ENCODE data around the gene RNU1-1. TPM values are rescaled to one million over a fixed set of nuclear protein-coding genes. Genes with fewer than 3 reads are reported as not detected.
"Not testable (repeated sequence)": the region's sequence is repeated elsewhere in the genome, so short reads cannot be mapped to it uniquely, and the experiment has no call there.

RNU1-1 gene
- total and polyA plus RNA-seq, 4 experiments from 2014 or later: 3,010 to 3,866 TPM; not detected in 2

DNA sequence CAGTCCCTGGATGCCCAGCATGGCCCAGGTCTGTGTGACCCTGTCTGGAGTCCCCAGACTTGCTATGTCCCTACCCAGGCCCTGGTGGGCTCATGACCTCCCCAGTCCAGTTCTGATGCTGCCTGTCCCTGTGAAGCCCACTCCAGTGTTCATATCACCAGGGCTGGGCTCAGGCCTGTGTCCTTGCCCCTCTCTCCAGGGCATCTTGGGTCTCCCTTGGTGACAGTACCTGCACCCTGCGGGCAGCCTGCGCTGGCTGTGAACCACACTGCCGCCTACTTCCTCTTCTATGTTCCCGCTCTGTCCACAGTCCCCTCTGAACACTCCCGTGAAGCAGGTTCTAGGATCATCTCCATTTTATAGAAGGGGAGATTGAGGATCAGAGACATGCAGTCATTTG is 13.1 kb downstream of the RNU1-1 start:
- CTCF ChIA-PET (ENCODE audit: partially characterized antibody); H3K27me3 ChIP-seq (ENCODE audit: insufficient read depth, low read length); DNase-seq; H3K36me3 ChIP-seq (ENCODE audit: insufficient read depth, low read length); H3K9me3 ChIP-seq (ENCODE audit: control insufficient read depth in 1 of 2, low read length in 2 of 2); H3K27me3 Mint-ChIP-seq; H3K36me3 Mint-ChIP-seq; H3K4me1 ChIP-seq (ENCODE audit: insufficient read depth, low read length); H3K27ac Mint-ChIP-seq; H3K27ac ChIP-seq (ENCODE audit: low read depth, low read length); H3K9me3 Mint-ChIP-seq; H3K4me3 ChIP-seq (ENCODE audit: low read length in 2 of 2); intact Hi-C loops (cut with micrococcal nuclease): not testable (repeated sequence)
- peak overlapping the region in 6 of 8 donors; percentile 15 to 94 (median 51) for H3K4me3 Mint-ChIP-seq
- POLR2A ChIA-PET (ENCODE audit: partially characterized antibody): interaction anchor here (2.3 kb wide), 1 partner anchor 80 kb away, joined by 5 read pairs; no protein-coding TSS in a partner anchor
- peaks cover 6 to 27% (median 14%) of the 10 kb centered on the region in 4 donors for H3K4me1 Mint-ChIP-seq

DNA sequence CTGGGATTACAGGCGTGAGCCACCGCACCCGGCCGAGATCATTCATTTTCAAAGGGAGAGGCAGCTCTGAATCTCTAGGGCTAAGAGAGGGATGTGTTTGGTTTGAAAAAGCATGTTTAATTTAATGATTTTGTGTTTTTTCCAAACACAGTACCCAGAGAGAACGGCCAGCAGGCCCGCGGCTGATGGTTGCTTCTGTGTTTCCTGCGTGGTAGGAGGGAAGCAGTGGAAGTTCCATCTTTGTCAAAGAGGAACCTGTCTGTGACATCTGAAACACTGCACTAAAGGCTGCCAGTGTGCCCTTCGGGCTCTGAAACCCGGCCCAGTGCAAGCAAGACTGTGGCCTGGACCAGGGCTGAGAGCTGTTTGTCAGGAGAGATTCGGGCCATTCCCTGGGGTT is 13.6 kb downstream of the RNU1-1 start:
- H3K27me3 Mint-ChIP-seq; H3K36me3 ChIP-seq (ENCODE audit: insufficient read depth, low read length); CTCF ChIA-PET (ENCODE audit: partially characterized antibody); DNase-seq; H3K27me3 ChIP-seq (ENCODE audit: insufficient read depth, low read length); H3K4me1 ChIP-seq (ENCODE audit: insufficient read depth, low read length); H3K4me3 ChIP-seq (ENCODE audit: low read length in 2 of 2); H3K36me3 Mint-ChIP-seq; H3K27ac ChIP-seq (ENCODE audit: low read depth, low read length); H3K9me3 ChIP-seq (ENCODE audit: control insufficient read depth in 1 of 2, low read length in 2 of 2); intact Hi-C loops (cut with micrococcal nuclease); H3K9me3 Mint-ChIP-seq: not testable (repeated sequence)
- H3K4me1 Mint-ChIP-seq: peaks cover 6 to 29% (median 14%) of the 10 kb centered on the region in 4 donors
- peak overlapping the region; percentile 52 to 95 (median 92) for H3K4me3 Mint-ChIP-seq
- POLR2A ChIA-PET (ENCODE audit: partially characterized antibody): interaction anchor here (1.3 to 2.3 kb wide), 3 partner anchors 13 to 405 kb away, joined by 3 to 5 read pairs (median 4); partner anchors contain the start of gene RNU1-1
- peak overlapping the region in 1 of 7 donors; percentile 82 for H3K27ac Mint-ChIP-seq

DNA sequence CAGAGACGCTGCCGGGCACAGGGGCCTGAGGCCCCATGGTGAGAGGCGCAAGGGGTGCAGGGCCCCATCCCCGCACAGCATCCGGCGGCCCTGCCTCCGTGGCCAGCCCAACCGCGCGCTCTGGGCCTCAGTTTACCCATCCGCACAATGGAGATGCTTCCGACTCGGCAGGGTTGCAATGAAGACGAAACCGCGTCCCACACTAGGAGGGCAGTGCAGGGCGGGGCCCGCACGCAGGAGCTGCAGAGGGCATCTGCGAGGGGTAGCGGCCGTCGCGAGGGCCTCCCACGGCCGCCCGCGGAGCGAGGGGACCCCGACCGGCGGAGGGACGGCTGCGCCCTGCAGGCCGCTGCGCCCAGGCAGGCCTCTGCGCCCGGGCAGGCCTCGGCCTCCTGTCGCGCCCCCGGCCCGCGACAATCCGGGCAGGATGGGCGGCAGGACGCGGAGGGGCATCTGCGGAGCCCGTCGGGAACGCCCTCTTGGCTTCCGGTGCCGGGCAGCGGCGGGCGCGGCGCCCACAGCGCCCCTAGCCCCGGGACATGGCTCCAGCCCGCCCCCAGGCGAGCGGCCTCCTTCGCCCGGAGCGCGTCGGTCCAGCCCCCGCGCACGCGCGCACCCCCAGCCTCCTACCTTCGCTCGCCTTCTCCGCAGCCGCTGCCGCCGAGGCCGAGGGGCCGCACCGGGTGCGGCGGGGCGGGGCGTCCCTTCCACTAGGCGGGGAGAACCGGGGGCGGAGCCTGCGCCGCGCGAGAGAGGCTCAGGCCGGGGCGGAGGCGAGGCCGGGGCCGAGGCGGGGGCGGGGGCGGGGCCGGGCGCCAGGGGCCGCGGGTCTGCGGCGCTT is 15.3 kb downstream of the RNU1-1 start:
- peak overlapping the region in 4 of 7 donors; percentile 55 to 87 (median 69) for H3K27ac Mint-ChIP-seq
- ChIA-PET CTCF (ENCODE audit: partially characterized antibody) (interaction anchor here (1.6 kb wide), 1 partner anchor 59 kb away, joined by 5 read pairs; the partner anchor contains the start of gene NECAP2), POLR2A (ENCODE audit: partially characterized antibody) (interaction anchor here (1.0 to 2.3 kb wide), 6 partner anchors 15 to 406 kb away, joined by 3 to 6 read pairs (median 4); partner anchors contain the start of genes NECAP2 and RNU1-1)
- Histone ChIP-seq H3K4me3 (ENCODE audit: low read length in 2 of 2) (peak overlapping the region; percentile 36 to 72), H3K27ac (ENCODE audit: low read depth, low read length) (peak overlapping the region; percentile 59), H3K9me3 (ENCODE audit: control insufficient read depth in 1 of 2, low read length in 2 of 2) (no peaks in the 10 kb centered on the region), H3K27me3 (ENCODE audit: insufficient read depth, low read length) (no peaks in the 10 kb centered on the region), H3K36me3 (ENCODE audit: insufficient read depth, low read length) (no peaks in the 10 kb centered on the region), H3K4me1 (ENCODE audit: insufficient read depth, low read length) (peaks cover 5% of the 10 kb centered on the region)
- intact Hi-C loops (cut with micrococcal nuclease): loop anchor here (1.0 to 5.0 kb wide), 2 partner anchors 58 to 131 kb away; partner anchors contain the start of genes NECAP2 and SZRD1
- peaks cover 7 to 31% (median 15%) of the 10 kb centered on the region in 4 donors for H3K4me1 Mint-ChIP-seq
- peak overlapping the region; percentile 82 to 95 (median 93) for H3K4me3 Mint-ChIP-seq
- H3K27me3 Mint-ChIP-seq: no peaks in the 10 kb centered on the region
- H3K9me3 Mint-ChIP-seq: peaks cover 0 to 2% (median 0%) of the 10 kb centered on the region in 8 donors
- H3K36me3 Mint-ChIP-seq: peaks cover 0 to 3% of the 10 kb centered on the region in 2 donors
- peak; percentile 78 to 83 (median 79) for DNase-seq

DNA sequence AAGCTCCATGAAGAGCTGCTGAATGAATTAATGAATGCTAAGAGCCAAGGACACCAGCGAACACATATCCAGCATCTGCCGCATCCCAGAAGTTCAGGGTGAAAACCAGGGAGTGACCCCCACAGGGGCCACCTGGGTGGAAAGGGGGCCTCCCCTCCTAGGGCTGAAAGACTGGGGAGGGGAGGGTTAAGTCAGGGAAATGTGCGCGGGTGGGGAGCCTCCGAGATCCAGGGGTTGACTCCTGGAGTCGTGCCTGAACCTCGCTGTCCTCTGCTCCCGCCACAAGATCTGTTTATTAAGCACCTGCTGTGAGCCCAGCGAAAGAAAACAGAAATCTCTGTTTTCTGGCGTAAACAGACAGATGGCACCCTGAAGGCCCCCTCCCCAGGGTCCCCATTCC is 16.0 kb downstream of the RNU1-1 start:
- Mint-ChIP-seq H3K4me3 (peak overlapping the region; percentile 77 to 91 (median 82)), H3K4me1 (peaks cover 8 to 34% (median 17%) of the 10 kb centered on the region in 4 donors), H3K27ac (peak overlapping the region; percentile 36 to 94 (median 87))
- H3K27me3 ChIP-seq (ENCODE audit: insufficient read depth, low read length); H3K9me3 Mint-ChIP-seq; H3K36me3 Mint-ChIP-seq; H3K27me3 Mint-ChIP-seq; H3K9me3 ChIP-seq (ENCODE audit: control insufficient read depth in 1 of 2, low read length in 2 of 2); H3K4me1 ChIP-seq (ENCODE audit: insufficient read depth, low read length); H3K36me3 ChIP-seq (ENCODE audit: insufficient read depth, low read length); H3K4me3 ChIP-seq (ENCODE audit: low read length in 2 of 2); DNase-seq: not testable (repeated sequence)
- intact Hi-C loops (cut with micrococcal nuclease): loop anchor here (5.0 kb wide), 1 partner anchor 131 kb away; the partner anchor contains the start of gene SZRD1
- CTCF ChIA-PET (ENCODE audit: partially characterized antibody): interaction anchor here (1.6 kb wide), 1 partner anchor 58 kb away, joined by 5 read pairs; the partner anchor contains the start of gene NECAP2
- POLR2A ChIA-PET (ENCODE audit: partially characterized antibody): interaction anchor here (1.0 to 1.9 kb wide), 3 partner anchors 16 to 130 kb away, joined by 3 to 6 read pairs (median 3); partner anchors contain the start of genes NECAP2 and RNU1-1
- H3K27ac ChIP-seq (ENCODE audit: low read depth, low read length): peak overlapping the region; percentile 59

DNA sequence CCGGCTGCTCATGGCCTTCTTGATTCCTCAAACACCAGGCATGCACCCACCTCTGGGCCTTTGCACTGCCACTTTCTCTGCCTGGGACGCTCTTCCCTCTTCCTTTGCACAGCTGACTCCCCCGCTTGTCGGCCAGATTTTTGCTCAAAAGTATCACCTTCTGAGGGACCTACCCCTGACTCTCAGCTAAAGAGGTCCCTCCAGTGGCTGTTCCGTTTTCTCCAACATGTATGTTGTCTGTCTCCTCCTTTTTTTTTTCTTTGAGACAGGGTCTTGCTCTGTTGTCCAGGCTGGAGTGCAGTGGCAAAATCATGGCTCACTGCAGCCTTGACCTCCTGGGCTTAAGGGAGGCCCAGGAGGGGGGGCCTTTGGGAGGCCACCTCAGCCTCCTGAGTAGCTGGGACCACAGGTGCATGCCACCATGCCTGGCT is 16.6 kb downstream of the RNU1-1 start:
- DNase-seq; H3K36me3 Mint-ChIP-seq; H3K4me1 ChIP-seq (ENCODE audit: insufficient read depth, low read length); H3K36me3 ChIP-seq (ENCODE audit: insufficient read depth, low read length); H3K27me3 ChIP-seq (ENCODE audit: insufficient read depth, low read length); H3K9me3 ChIP-seq (ENCODE audit: control insufficient read depth in 1 of 2, low read length in 2 of 2); H3K27me3 Mint-ChIP-seq; H3K4me3 ChIP-seq (ENCODE audit: low read length in 2 of 2); H3K9me3 Mint-ChIP-seq; H3K27ac ChIP-seq (ENCODE audit: low read depth, low read length): not testable (repeated sequence)
- Mint-ChIP-seq H3K4me1 (peaks cover 11 to 38% (median 17%) of the 10 kb centered on the region in 4 donors), H3K4me3 (peak overlapping the region; percentile 77 to 91 (median 82)), H3K27ac (peak overlapping the region; percentile 18 to 94 (median 87))
- CTCF ChIA-PET (ENCODE audit: partially characterized antibody): interaction anchor here (1.6 kb wide), 1 partner anchor 57 kb away, joined by 5 read pairs; the partner anchor contains the start of gene NECAP2
- POLR2A ChIA-PET (ENCODE audit: partially characterized antibody): interaction anchor here (1.0 to 1.9 kb wide), 3 partner anchors 16 to 130 kb away, joined by 3 to 6 read pairs (median 3); partner anchors contain the start of genes NECAP2 and RNU1-1
- intact Hi-C loops (cut with micrococcal nuclease): loop anchor here (5.0 kb wide), 1 partner anchor 130 kb away; the partner anchor contains the start of gene SZRD1

DNA sequence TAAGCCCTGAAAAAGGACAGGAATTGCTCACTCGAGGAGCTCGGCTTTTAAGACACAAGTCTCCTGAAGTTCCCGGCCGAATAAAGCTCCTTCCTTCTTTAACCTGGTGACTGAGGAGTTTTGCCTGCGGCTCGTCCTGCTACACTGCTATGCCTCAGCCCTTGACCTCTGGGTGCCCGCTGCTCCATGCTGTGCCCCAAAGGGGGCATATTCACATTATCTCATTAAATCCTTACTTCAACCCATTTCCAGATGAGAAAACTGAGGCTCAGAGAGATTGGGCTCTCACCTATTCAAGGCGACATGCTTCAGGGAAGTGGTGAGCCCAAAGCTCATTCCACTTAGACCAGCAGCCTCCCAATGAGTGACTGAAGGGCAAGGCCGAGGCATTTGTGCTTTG is 20.4 kb downstream of the RNU1-1 start:
- POLR2A ChIA-PET (ENCODE audit: partially characterized antibody): not testable (repeated sequence)

DNA sequence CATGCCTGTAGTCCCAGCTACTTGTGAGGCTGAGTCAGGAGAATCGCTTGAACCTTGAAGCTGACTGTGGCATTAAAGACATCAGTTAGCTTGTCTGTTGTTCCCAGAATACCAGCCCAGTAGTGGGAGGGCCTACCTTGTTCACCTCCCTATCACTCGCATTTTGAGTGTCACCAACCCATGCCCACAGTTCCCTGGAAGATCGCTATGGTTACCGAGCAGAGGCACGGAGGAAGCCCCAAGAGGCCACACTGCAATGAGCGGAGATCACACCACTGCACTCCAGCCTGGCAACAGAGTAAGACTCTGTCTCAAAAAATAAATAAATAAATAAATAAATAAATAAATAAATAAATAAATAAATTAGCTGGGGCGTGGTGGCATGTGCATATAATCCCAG is 21.1 kb downstream of the RNU1-1 start:
- intact Hi-C loops (cut with micrococcal nuclease); H3K4me3 Mint-ChIP-seq: not testable (repeated sequence)
- peaks cover 4 to 13% of the 10 kb centered on the region in 2 donors for H3K36me3 Mint-ChIP-seq

More for the DNA sequence above, 20.4 kb downstream of the RNU1-1 start:
- peak overlapping the region in 2 of 7 donors; percentile 76 to 79 for H3K27ac Mint-ChIP-seq
- H3K9me3 ChIP-seq (ENCODE audit: control insufficient read depth in 1 of 2, low read length in 2 of 2); H3K27me3 ChIP-seq (ENCODE audit: insufficient read depth, low read length); H3K4me3 ChIP-seq (ENCODE audit: low read length in 2 of 2); intact Hi-C loops (cut with micrococcal nuclease); H3K27ac ChIP-seq (ENCODE audit: low read depth, low read length); DNase-seq; H3K36me3 ChIP-seq (ENCODE audit: insufficient read depth, low read length); H3K27me3 Mint-ChIP-seq; H3K9me3 Mint-ChIP-seq; H3K4me1 ChIP-seq (ENCODE audit: insufficient read depth, low read length); H3K4me3 Mint-ChIP-seq; H3K36me3 Mint-ChIP-seq: not testable (repeated sequence)
- CTCF ChIA-PET (ENCODE audit: partially characterized antibody): interaction anchor here (0.6 kb wide), 1 partner anchor 82 kb away, joined by 3 read pairs; no protein-coding TSS in a partner anchor
- peaks cover 11 to 29% (median 15%) of the 10 kb centered on the region in 4 donors for H3K4me1 Mint-ChIP-seq

More for the DNA sequence above, 21.1 kb downstream of the RNU1-1 start:
- H3K9me3 ChIP-seq (ENCODE audit: control insufficient read depth in 1 of 2, low read length in 2 of 2); H3K4me1 ChIP-seq (ENCODE audit: insufficient read depth, low read length); H3K27ac Mint-ChIP-seq; H3K9me3 Mint-ChIP-seq; H3K27ac ChIP-seq (ENCODE audit: low read depth, low read length); H3K27me3 ChIP-seq (ENCODE audit: insufficient read depth, low read length); H3K36me3 ChIP-seq (ENCODE audit: insufficient read depth, low read length); POLR2A ChIA-PET (ENCODE audit: partially characterized antibody); DNase-seq; CTCF ChIA-PET (ENCODE audit: partially characterized antibody); H3K27me3 Mint-ChIP-seq; H3K4me3 ChIP-seq (ENCODE audit: low read length in 2 of 2): not testable (repeated sequence)
- H3K4me1 Mint-ChIP-seq: peaks cover 10 to 26% (median 14%) of the 10 kb centered on the region in 4 donors

All from CD4-positive, alpha-beta memory T cell (primary cell).